ENCODE measurements around the gene ADSS1.
A peak's percentile ranks its signal among the peaks of the same experiment; 100 is the strongest.

Gene ADSS1

GRCh38 chr14:104687601-104688504 lies 36.2 kb upstream of the ADSS1 start:
- DNase-seq, result no peak

GRCh38 chr14:104688505-104689108 lies 35.4 kb upstream of the ADSS1 start:
- no peak for DNase-seq

GRCh38 chr14:104689109-104689880 lies 34.7 kb upstream of the ADSS1 start, which contains the start of gene INF2:
TSS of gene INF2 (plus strand) at chr14:104689618. CDS start at chr14:104701366, 11,748 bp downstream.
- DNase-seq, result peak; percentile 32

- DNase-seq, result no peak
Observed at GRCh38 chr14:104689881-104690711, 33.9 kb upstream of the ADSS1 start.

GRCh38 chr14:104690861-104691455 lies 33.1 kb upstream of the ADSS1 start:
- no peak for DNase-seq

- no peak for DNase-seq
Observed at GRCh38 chr14:104691546-104692260, 32.3 kb upstream of the ADSS1 start.

GRCh38 chr14:104692261-104692938 lies 31.6 kb upstream of the ADSS1 start:
- DNase-seq, result no peak

- DNase-seq, result no peak
Observed at GRCh38 chr14:104692939-104693315, 31.1 kb upstream of the ADSS1 start.

GRCh38 chr14:104693482-104694431 lies 30.3 kb upstream of the ADSS1 start:
- DNase-seq, result no peak

- no peak for DNase-seq
Observed at GRCh38 chr14:104694475-104694950, 29.5 kb upstream of the ADSS1 start.

GRCh38 chr14:104694991-104695659 lies 28.9 kb upstream of the ADSS1 start:
- peak; percentile 66 for DNase-seq

GRCh38 chr14:104695660-104696000 lies 28.4 kb upstream of the ADSS1 start:
- DNase-seq, result no peak

- DNase-seq, result no peak
Observed at GRCh38 chr14:104696671-104697316, 27.2 kb upstream of the ADSS1 start.

GRCh38 chr14:104697317-104697703 lies 26.7 kb upstream of the ADSS1 start:
- no peak for DNase-seq

- DNase-seq, result no peak
Observed at GRCh38 chr14:104697892-104698583, 26.0 kb upstream of the ADSS1 start.

- DNase-seq, result no peak
Observed at GRCh38 chr14:104698688-104699425, 25.2 kb upstream of the ADSS1 start.

- DNase-seq, result no peak
Observed at GRCh38 chr14:104699426-104699748, 24.6 kb upstream of the ADSS1 start.
